Measurements from ENCODE around the gene IER5L. TPM values are rescaled to one million over a fixed set of nuclear protein-coding genes. Genes with fewer than 3 reads are reported as not detected.

Gene IER5L
- total RNA-seq, 1 donor from 2014 or later, result 86.1 TPM

DNA sequence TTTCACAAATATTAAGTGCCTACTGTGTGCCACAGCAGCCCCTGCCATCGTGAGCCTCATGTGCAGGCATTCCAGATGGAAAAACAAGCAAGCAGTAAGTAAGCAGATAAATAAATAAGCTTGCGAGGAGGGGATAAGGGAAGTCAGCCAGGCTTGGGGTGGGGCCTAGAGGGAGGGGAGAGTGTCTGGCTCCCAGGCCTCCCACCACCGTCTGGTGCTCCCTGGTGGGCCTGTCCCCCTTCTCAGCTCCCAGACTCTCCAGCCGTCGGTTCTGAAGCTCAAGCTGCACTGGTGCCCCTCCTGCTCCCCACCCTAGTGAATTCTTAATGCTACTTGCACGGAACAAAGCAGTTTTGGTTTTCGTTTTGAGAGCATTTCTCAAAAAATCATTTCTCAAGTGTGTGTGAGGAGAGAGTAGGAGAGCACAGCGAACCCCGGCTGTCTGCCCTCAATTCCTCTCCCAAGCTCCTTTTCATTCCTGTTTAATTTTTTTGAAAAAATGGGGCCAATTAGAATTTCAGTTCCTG is 6.6 kb upstream of the IER5L start:
- Histone ChIP-seq H3K36me3 (no peaks in the 10 kb centered on the region), H3K27ac (no peak overlapping the region), H3K27me3 (no peaks in the 10 kb centered on the region), H3K4me1 (no peaks in the 10 kb centered on the region), H3K4me3 (no peak overlapping the region), H3K9me3 (no peaks in the 10 kb centered on the region)
- TF ChIP-seq, protein P1, sequence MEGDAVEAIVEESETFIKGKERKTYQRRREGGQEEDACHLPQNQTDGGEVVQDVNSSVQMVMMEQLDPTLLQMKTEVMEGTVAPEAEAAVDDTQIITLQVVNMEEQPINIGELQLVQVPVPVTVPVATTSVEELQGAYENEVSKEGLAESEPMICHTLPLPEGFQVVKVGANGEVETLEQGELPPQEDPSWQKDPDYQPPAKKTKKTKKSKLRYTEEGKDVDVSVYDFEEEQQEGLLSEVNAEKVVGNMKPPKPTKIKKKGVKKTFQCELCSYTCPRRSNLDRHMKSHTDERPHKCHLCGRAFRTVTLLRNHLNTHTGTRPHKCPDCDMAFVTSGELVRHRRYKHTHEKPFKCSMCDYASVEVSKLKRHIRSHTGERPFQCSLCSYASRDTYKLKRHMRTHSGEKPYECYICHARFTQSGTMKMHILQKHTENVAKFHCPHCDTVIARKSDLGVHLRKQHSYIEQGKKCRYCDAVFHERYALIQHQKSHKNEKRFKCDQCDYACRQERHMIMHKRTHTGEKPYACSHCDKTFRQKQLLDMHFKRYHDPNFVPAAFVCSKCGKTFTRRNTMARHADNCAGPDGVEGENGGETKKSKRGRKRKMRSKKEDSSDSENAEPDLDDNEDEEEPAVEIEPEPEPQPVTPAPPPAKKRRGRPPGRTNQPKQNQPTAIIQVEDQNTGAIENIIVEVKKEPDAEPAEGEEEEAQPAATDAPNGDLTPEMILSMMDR (IDR thresholded peaks at IDR 0.05), result no peak
- DNase-seq (ENCODE audit: low spot score in 2 of 2), result no peak
- intact Hi-C loops (cut with DNase I), result no loop called here

DNA sequence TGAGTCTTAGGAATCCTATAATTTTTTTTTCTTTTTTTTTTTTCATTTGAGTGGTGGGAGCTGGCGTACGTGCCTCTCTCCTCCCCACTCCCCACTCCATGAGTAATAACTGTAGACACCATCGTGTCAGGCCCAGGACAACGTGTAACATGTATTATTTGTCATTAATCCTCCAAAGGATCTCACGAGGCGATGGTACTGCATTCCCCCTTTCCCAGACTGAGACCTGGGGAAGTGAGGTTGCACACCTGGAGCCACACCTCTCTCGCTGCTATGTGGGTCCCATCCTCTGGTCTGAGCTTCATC is 6.1 kb upstream of the IER5L start:
- H3K27ac ChIP-seq, result no peak overlapping the region
- H3K9me3 ChIP-seq, result no peaks in the 10 kb centered on the region
- no peak for DNase-seq (ENCODE audit: low spot score in 2 of 2)
- intact Hi-C loops (cut with DNase I), result no loop called here
- no peaks in the 10 kb centered on the region for H3K36me3 ChIP-seq
- TF ChIP-seq, protein P1 (IDR thresholded peaks at IDR 0.05), result no peak
- H3K4me1 ChIP-seq, result no peaks in the 10 kb centered on the region
- no peak overlapping the region for H3K4me3 ChIP-seq
- H3K27me3 ChIP-seq, result no peaks in the 10 kb centered on the region

DNA sequence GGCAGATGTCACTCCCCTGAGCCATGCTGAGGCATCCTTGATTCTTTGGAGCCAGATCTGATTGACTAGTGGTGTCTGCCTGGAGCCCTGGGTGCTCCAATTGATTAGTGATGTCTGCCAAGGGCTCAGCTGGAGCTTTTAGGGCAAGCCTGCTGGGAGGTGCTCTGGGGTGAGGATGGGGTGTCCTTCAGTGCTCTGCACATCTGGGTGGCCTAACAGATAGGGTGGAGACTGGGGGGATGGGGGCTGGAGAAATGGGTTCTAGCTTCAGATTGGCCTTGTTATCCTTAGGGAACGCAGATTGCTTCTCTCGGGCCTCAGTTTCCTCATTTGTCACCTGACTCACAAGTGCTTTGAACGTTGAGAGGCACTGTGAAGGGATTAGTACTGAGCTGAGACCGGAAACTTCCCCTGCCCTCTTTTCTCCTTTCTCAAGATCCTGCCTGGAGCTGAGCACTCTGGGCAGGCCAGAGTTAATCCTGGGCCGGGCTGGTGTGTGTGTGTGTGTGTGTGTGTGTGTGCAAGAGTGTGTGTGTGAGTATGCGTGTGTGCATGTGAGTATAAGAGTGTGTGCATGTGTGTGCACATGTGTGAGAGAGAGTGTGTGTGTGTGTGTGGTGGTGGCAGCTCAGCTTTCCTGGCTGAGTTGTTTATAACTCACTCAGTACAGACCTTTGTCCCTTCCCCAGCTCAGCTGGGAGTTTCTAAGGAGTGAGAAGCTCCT is 5.6 kb upstream of the IER5L start:
- TF ChIP-seq, protein P1 (IDR thresholded peaks at IDR 0.05), result no peak
- Histone ChIP-seq H3K4me3 (no peak overlapping the region), H3K4me1 (peaks cover under 1% of the 10 kb centered on the region in 2 donors), H3K27ac (no peak overlapping the region), H3K27me3 (no peaks in the 10 kb centered on the region), H3K36me3 (no peaks in the 10 kb centered on the region), H3K9me3 (no peaks in the 10 kb centered on the region)
- intact Hi-C loops (cut with DNase I), result no loop called here
- no peak for DNase-seq (ENCODE audit: low spot score in 2 of 2)

DNA sequence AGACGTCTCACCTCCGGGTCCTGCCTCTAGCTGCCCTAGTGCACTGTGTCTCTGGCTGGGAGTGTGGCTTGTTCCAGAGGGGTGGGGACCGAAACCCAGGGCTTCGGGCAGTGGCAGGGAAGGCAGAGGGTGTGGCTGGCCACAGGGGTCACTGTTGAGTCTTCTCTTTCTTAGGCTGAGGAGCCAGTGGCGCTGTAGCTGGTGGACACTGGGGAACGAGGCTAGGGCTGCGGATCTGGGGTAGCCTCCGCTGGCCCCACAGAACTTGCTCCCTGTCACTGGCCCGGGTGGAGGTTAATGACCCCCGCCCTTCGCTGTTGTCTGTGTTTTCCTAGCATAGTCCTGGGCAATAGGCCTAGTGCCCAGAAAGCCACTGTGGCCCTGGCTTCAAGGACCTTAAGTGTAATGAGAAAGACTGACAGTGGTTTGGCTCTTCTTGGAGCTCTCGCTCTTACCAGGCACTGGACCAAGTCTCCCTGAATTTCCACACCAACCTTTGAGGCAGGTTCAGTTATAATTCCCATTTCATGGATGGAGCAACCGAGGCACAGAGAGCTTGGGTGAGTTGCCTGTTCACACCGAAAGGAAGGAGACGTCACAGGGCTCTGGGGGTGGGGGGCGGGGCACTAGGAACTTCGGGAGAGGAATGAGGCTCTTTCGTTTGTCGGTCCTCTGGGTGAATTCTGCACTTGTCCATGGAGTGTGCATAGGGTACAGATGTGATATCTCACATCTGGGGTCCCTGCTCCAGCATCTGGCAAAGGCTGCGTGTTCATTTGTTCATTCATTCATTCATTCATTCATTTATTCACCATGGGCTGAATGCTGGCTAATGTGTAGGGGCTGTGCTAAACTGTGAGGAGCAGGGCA is 4.8 kb upstream of the IER5L start:
- peaks cover 4 to 5% of the 10 kb centered on the region in 2 donors for H3K4me1 ChIP-seq
- intact Hi-C loops (cut with DNase I), result no loop called here
- TF ChIP-seq, protein P1 (IDR thresholded peaks at IDR 0.05), result peak in 1 of 3 experiments; percentile 12
- no peak for DNase-seq (ENCODE audit: low spot score in 2 of 2)
- no peaks in the 10 kb centered on the region for H3K9me3 ChIP-seq
- no peaks in the 10 kb centered on the region for H3K36me3 ChIP-seq
- H3K27ac ChIP-seq, result no peak overlapping the region
- no peak overlapping the region for H3K4me3 ChIP-seq
- H3K27me3 ChIP-seq, result no peaks in the 10 kb centered on the region

DNA sequence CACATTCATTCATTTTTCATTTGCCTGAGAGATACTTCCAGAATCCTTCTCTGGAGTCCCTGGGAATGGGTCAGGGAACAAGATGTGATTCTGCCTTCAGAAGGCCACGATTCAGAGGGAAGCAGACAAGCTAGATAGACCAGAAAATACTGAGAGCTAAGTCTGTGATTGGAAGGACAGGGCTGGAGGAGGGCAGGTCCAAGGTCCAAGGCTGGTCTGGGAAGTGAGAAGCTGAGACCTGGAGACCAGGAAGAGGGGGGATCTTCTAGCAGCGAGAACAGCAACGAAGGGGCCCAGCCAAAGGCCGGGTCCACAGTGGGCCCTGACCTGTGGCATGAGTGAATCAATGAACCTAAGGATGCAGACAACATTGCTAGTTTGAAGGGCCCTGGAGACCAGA is 4.1 kb upstream of the IER5L start:
- Histone ChIP-seq H3K27ac (no peak overlapping the region), H3K27me3 (no peaks in the 10 kb centered on the region), H3K4me1 (peaks cover 4 to 5% of the 10 kb centered on the region in 2 donors), H3K9me3 (no peaks in the 10 kb centered on the region), H3K36me3 (no peaks in the 10 kb centered on the region), H3K4me3 (no peak overlapping the region)
- intact Hi-C loops (cut with DNase I), result no loop called here
- no peak for DNase-seq (ENCODE audit: low spot score in 2 of 2)
- TF ChIP-seq, protein P1 (IDR thresholded peaks at IDR 0.05), result no peak

All from ascending aorta (tissue), 2 donors.